HG03135 (cell line): Measurements from ENCODE around the gene SLC25A42.
"Not testable (repeated sequence)": the region's sequence is repeated elsewhere in the genome, so short reads cannot be mapped to it uniquely, and the experiment has no call there.

ENCODE experiments used
- ATAC-seq: cut with Tn5 transposase; IDR thresholded peaks from one replicate; pipeline ENCODE4 v1.9.1; 2021; ENCODE audit warnings: mild to moderate bottlenecking, moderate library complexity; ENCODE audit not compliant: unreplicated experiment

The SLC25A42 gene

DNA sequence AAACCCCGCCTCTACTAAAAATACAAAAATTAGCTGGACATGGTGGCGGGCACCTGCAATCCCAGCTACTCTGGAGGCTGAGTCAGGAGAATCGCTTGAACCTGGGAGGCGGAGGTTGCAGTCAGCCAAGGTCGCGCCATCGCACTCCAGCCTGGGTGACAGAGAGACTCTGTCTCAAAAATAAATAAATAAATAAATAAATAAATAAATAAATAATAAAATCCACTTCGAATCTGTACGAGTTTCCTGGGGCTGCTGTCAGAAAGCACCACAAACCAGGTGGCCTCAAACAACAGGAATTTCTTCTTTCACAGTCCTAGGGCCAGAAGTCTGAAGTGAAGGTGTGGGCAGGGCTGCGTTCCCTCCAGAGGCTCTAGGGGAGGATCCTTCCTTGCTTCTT lies 38.8 kb downstream of the SLC25A42 start:
- not testable (repeated sequence) for ATAC-seq

DNA sequence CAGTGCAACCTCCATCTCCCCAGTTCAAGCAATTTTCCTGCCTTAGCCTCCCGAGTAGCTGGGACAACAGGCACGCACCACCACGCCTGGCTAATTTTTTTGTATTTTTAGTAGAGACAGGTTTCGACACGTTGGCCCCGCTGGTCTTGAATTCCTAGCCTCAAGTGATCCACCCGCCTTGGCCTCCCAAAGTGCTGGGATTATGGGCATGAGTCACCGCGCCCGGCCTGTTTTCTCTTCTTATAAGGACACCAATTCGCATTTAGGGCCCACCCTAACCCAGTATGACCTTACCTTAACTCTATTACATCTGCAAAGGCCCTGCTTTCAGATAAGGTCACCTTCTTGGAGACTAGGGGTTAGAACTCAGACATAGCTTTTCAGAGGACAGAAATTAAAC lies 39.4 kb downstream of the SLC25A42 start:
- ATAC-seq = no peak

DNA sequence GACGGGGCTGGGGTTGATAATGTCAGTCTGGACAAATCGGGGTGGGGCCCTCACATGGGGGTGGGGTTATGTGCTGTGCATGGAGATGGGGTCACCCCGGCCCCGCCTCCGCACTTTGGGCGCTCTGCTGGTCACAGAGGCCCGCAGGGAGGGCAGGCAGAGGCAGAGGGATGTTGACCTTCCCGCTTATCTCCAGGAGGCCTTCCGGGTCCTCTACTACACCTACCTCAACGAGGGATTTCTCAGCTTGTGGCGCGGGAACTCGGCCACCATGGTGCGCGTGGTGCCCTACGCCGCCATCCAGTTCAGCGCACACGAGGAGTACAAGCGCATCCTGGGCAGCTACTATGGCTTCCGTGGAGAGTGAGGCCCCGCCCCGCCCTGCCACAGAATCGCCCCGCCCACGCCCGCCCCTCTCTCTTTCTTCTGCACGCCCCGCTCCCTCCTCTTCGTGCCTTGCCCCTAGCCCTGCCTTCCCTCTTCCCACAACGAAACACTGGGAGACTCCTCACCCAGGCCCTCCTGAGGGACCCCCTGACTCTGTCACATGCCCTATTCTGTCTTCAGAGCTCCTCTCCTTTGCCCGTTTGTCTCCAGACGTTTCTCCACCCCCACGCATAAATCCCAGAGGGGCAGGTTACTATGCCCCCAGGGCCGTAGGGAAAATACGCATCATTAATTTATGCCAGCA lies 41.7 kb downstream of the SLC25A42 start:
- no peak for ATAC-seq

DNA sequence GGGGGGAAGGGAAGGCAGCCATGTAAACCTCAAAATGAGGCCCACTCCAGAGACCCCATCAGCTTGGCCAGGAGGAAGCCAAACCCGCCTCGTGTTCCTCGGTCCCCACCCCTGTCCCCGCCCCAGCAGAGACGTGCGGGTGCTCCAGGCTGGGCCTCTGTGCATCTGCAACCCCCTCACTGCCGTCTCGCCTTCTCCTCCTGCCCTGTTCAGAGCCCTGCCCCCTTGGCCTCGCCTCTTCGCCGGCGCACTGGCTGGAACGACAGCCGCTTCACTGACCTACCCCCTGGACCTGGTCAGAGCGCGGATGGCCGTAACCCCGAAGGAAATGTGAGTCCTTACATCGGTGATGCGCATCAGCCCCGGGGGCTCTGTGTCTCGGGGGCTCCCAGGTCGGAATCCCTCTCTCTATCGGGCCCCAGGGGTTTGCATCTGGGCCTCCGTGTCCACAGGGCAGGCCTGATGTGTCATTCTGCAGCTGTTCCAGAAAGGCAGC lies 42.3 kb downstream of the SLC25A42 start:
- ATAC-seq = no peak

DNA sequence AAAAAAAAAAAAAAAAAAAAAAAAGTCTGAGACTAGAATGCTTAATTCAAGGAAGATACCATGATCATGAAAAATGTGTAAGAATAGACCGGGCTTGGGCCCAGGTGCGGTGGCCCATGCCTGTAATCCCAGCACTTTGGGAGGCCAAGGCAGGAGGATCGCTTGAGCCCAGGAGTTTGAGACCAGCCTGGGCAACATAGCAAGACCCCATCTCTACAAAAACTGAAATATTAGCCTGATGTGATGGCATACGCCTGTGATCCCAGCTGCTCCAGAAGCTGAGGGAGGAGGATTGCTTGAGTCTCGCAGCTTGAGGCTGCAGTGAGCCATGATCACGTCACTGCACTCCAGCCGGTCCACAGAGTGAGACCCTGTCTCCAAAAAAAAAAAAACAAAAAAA lies 43.1 kb downstream of the SLC25A42 start:
- ATAC-seq = not testable (repeated sequence)

DNA sequence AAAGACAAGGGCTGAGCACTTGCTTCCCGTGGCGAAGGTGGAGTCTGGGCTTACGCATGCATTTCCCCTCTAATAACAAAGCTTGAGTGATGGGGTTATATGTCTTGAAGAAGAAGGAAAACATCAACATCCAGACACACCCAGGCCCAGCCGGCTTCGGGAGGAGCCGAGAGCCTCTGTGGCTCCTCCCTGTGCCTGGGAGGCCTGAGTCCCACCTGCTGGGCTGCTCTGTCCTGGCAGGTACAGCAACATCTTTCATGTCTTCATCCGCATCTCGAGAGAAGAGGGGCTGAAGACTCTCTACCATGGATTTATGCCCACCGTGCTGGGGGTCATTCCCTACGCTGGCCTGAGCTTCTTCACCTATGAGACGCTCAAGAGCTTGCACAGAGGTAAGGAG lies 43.9 kb downstream of the SLC25A42 start:
- ATAC-seq = no peak

DNA sequence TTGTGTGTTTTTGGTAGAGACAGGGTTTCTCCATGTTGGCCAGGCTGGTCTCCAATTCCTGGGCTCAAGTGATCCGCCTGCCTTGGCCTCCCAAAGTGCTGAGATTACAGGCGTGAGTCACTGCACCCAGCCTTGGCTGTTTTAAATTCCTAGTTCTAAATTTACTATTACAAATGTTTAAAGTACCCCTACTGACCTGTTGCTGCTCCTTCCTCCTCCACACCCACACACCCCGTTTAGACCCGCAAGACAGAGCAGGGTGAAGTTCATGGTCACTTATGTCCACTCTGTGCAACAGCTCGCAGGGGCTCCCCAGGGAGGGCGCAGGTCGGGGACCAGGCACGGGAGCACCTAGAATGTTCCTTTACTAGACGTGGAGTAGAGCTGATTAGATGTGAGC lies 45.8 kb downstream of the SLC25A42 start:
- no peak for ATAC-seq

DNA sequence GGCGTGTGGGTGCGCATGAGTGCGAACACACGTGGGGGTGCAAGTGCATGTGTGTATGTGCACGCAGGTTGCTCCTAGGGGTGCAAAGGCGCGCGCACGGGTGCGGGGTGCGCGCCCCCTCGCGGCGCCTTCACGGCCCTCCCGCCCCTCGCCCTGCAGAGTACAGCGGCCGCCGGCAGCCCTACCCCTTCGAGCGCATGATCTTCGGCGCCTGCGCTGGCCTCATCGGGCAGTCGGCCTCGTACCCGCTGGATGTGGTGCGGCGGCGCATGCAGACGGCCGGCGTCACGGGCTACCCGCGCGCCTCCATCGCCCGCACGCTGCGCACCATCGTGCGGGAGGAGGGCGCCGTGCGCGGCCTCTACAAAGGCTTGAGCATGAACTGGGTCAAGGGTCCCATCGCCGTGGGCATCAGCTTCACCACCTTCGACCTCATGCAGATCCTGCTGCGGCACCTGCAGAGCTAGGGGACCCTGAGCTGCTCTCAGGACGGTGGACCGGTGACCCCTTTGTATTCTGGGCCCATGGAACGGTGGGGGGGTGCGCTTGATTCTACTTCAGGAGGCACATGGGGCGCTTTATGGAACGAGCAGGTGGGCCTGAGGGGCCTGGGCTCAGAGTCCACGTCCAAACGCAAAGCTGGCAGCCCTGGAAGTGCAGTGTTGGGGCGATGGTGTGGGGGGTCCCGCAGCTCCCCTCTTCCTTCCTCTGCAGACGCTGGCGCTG lies 46.8 kb downstream of the SLC25A42 start:
- no peak for ATAC-seq

DNA sequence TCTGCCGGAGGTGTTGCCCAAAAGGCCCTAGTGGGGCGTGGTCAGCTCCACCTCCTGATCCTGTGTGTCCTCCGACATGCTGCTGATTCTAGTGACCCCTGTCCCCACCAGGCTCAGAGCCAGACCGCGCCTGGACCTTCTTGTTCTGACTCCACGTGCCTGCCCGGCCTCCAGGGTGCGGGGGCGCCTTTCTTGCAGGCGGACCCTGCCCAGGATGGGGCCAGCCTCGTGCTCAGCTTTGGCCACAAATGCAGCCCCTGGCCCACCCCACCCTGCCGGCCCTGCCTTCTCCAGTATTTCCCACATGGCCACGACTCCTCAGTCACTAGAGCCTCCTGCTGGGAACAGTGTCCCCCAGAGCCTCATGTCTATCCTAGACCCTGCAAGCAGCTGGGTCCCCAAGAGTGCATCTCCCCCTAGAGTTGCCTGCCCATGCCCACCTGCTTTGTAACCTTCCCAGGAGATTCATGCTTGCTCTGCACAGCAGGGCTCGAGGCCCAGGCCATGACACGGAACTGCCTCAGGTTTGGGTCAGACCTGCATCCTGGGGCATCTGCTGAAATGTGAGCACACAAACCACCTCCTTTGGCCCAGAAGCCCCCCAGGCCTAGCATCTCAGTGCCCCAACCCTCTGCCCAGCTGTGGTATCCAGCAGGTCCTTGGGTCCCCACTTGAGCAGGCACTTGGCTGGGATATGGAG lies 47.5 kb downstream of the SLC25A42 start:
- ATAC-seq = no peak

DNA sequence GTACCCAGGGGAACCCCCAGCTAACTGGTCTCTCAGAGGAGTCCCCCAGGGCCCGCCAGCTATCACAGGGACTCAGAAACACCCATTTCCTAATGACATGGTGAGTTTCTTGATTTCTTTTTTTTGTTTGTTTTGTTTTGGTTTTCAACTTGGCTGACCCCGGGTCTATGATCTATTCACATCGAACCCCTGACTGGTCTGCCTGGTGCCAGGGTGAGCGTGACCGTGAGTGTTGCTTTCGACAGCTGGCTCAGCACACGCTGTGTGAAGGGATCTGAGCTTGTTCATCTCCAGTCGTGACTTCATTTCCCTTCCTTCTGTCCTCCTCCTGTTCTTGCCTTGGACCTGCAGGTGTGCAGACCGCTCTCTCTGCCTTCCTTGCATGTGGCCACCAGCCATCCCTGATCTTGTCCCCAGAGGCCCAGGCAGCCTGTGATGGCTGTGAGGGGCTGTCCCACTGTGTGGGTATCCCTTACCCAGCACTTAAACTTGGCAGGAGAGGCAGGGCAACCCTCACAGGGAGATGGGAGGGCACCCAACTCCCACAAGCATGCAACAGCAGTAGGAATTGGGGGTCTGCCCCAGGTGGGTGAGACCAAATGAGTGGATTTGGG lies 48.3 kb downstream of the SLC25A42 start:
- no peak for ATAC-seq

DNA sequence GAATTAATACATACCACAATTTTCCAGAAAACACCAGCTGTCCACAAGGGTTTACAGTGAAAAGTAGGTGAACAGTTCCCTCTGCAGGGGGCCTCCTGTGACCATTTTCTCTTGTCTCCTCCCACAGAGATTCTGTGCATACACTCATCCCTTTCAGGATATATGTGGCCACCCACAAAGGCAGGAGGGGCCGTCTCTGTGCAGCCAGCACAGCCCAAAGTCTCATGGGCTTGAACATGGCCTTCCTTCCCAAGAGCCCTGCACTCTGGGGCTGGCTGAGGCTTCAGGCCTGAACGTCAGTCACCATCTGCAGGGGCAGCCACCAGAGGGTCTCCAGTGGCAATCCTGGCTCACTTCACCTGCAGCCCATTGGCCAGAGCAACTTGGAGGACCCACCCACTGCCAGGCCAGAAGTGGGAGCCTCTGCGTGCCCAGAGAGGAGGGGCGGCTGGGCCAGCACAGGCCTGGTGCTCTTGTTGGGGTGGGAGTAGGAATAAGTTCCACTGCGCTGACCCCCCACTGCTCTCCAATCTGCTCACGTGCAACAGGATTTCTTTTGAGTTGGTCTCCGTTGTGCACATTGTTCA lies 49.3 kb downstream of the SLC25A42 start:
- no peak for ATAC-seq

DNA sequence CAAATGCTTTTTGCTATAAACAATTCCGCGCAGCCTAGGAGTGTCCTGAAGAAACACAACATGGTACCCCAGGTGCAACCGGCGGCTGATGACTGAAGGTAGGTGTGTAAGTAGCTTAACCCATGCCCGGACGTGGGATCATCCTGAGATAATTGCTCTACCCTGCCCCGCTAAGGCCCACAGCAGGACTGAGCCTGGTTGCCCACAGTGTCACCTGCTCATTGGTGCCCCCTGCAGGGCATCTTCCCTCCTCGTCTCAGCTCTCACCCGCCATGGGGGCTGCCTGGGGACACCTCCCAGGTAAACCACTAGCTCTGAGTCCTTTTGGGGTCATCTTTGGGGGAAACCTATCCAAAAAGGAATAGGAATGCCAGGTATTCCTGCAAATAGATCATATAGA lies 52.2 kb downstream of the SLC25A42 start:
- ATAC-seq = no peak

DNA sequence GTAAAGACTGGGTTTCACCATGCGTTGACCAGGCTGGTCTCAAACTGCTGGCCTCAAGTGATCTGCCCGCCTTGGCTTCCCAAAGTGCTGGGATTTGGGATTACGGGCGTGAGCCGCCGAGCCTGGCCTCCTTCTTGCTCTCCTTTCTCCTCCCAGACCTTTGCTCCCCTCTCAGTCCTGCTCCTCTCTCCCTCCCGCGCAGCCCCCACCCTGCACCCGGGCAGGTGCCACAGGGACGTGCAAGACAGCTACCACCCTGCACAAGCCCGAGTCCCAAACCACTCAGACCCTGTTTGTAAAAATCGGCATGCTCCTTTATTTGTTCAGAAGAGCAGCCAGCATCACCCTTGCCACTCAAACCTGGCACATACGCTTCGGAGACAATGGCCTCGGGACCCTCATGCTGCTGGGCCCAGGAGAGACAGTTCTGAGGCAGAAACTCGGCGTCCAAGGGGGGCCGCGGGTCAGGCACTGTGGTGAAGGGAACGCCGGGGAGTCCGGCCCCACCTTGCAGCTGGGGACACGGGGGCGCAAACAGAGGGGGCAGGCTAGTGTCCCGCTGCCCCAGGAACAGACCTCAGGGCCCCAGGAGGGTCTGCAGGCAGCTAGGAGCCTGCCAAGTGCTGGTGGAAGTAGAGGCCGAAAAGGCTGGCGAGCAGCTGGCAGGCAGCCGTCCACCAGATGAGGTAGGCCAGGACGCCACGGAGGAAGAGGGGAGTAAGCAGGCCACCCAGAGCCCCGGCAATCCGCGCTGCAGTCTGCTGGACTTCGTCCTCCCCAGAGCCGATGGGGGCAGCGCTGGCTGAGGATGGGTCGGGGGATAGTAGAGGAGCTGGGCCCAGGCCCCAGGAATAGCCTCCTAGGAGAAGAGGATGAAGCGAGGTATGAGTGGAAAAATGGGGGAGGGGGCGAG lies 55.8 kb downstream of the SLC25A42 start:
- ATAC-seq = no peak

DNA sequence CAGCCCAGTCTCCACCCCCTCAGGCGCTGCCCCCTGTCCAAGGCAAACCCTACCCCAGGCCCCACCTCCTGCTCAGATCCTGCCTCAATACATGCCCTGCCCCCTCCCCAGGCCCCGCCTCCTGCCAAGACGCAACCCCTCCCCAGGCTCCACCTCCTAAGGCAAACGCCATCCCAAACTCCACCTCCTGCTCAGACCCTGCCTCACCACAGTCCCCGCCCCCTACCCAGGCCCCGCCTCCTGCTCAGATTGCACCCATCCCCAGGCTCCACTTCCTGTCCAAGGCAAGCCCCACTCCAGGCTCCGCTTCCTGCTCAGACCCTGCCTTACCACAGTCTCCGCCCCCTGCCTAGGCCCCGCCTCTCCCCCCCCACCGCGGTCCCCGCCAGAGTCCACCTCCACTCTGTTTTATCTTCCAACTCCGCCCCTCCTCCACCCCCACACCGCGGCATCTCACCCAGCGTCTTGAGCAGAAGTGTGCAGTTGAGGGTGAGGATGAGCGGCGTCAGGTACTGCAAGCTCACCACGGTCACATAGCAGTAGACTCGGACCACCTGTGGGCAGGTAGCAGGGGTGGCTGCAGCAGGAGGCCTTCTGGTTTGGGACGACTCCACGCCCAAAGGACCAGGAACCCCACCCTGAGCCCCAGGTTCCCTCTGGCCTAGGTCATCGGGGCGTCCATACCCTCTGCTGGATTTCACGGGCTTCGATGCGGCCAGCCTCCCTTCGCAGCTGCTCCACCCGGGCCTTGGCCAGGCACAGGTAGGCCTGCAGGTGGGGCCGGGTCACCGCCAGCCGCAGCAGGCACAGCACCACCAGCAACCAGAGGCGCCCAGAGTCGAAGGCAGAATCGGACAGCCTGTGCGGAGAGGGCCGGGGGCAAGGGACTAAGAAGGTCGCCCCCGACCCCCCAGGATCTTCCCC lies 56.8 kb downstream of the SLC25A42 start:
- no peak for ATAC-seq

DNA sequence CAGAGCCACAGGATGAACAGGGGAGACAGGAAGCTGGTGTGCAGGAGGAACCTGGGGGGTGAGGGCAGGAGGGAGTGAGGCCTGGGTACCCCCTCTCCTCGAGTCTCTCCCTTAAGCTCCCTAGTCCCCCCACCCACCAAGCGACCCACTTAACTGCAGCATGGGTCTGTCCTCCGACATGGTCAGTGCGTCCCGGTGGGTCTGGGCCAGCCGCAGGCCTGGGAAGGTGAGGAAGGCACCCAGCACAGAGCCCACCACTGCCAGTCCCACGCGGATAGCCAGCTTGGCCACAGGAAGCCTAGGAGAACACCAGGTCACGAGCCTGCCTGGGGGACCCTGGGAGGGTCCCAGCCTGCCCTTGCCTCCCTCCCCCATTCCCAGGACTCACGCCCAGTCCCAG lies 57.6 kb downstream of the SLC25A42 start:
- no peak for ATAC-seq

DNA sequence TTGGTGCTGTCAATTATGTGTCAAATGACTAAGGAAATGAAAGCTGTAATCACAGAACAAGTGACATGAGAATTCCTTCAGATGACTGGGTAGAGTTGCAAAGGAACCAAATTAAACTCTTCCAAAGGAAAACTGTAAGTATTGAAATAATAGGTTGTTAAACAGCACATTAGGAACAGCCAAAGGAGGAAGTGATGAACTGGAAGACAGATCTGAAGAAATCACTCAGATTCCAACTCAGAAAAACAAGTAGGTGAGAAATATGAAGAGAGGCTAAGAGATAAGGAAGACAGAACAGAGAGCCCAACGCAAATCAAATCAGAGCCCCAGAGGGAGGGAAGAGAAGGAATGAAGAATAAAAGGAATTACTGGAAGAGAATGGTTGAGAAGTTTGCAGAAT lies 59.1 kb downstream of the SLC25A42 start:
- no peak for ATAC-seq

DNA sequence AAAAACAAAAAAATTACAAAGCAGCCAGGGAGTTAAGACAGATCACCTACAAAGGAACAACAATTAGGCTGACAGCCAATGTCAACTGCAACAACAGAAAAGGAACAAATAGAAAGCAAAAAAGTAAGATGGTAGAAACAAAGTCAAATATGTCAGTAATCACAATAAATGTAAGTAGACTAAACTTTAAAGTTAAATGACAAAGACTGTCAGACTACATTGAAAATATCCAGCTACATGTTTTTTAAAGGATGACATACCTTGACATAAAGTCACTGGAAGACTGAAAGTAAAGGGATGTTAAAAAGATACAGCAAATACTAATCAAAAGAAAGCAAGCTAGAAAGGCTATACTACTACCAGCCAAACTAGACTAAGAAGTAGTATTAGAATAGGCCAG lies 59.6 kb downstream of the SLC25A42 start:
- no peak for ATAC-seq

DNA sequence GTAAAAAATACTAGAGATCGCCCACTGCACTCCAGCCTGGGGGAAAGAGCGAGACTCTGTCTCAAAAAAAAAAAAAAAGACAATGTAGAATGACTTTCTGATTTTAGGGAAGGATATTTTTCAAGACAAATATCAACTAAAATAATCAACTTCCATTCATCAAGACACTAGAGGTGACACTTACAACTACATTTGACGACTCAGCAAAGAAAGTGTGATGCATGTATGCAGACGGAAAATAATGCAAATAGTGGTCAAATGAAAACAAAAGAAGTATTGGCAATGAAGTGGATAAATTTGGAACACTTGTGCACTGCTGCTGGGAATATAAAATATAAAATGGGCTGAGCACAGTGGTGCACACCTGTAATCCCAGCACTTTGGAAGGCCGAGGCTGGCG lies 62.3 kb downstream of the SLC25A42 start:
- ATAC-seq = no peak

DNA sequence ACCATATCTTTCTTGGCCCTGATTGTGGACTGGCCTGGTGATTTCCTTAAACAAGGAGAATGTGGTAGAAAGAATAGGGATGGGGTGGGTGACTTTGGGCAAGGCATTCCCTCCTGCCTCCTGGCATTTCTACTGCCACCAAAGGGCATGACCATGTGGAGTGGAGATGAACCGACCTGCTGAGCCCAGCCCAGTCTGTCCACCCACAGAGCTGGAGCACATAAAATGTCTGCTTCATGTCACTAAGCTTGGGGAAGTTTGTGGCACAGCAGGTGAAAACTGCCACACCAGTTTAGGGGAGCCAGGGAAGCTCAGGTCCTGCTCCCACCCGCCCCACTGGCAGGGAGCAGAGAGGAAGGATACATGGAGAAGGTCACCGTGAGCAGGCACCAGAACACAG lies 68.2 kb downstream of the SLC25A42 start:
- ATAC-seq = no peak
